ENCODE data around the gene IPO4. TPM values are rescaled to one million over a fixed set of nuclear protein-coding genes. Genes with fewer than 3 reads are reported as not detected.
A peak's percentile ranks its signal among the peaks of the same experiment; 100 is the strongest.

IPO4 gene
- total RNA-seq, 4 donors from 2014 or later = 28.1 to 49.0 (median 31.3) TPM

- 97 to 100% methylated on average over 2 of the region's 2 CpGs for WGBS, 2 donors
- Histone ChIP-seq H3K27ac (no peak overlapping the region), H3K4me1 (peaks cover 11 to 14% of the 10 kb centered on the region in 2 donors), H3K4me3 (replicated peaks in 1 of 3) (no peak overlapping the region), H3K27me3 (no peaks in the 10 kb centered on the region), H3K9me3 (no peaks in the 10 kb centered on the region), H3K36me3 (peaks cover 0 to 5% of the 10 kb centered on the region in 2 donors)
- intact Hi-C loops (cut with DNase I) = no loop called here
- DNase-seq = no peak
- no peak for TF ChIP-seq CTCF (IDR thresholded peaks at IDR 0.05)
- TF ChIP-seq POLR2A (IDR thresholded peaks at IDR 0.05) = no peak
Observed at GRCh38 chr14:24132976-24133375, 55.6 kb downstream of the IPO4 start.

GRCh38 chr14:24132061-24132685, 56.4 kb downstream of the IPO4 start:
- DNase-seq = peak; percentile 37 to 67
- no peak for TF ChIP-seq CTCF (IDR thresholded peaks at IDR 0.05)
- no peak for TF ChIP-seq POLR2A (IDR thresholded peaks at IDR 0.05)

GRCh38 chr14:24131549-24131966, 57.1 kb downstream of the IPO4 start:
- Histone ChIP-seq H3K4me1 (peaks cover 5 to 7% of the 10 kb centered on the region in 2 donors), H3K27me3 (no peaks in the 10 kb centered on the region), H3K9me3 (no peaks in the 10 kb centered on the region), H3K36me3 (no peaks in the 10 kb centered on the region), H3K4me3 (replicated peaks in 1 of 3) (no peak overlapping the region), H3K27ac (peak overlapping the region in 2 of 3 donors; percentile 16 to 56)
- no peak for TF ChIP-seq CTCF (IDR thresholded peaks at IDR 0.05)
- no peak for TF ChIP-seq POLR2A (IDR thresholded peaks at IDR 0.05)
- 84 to 90% methylated on average over 6 to 15 of the region's 15 CpGs for WGBS, 2 donors
- intact Hi-C loops (cut with DNase I) = no loop called here
- no peak for DNase-seq

More at GRCh38 chr14:24132061-24132685, 56.4 kb downstream of the IPO4 start:
- Histone ChIP-seq H3K36me3 (no peaks in the 10 kb centered on the region), H3K4me3 (replicated peaks in 1 of 3) (no peak overlapping the region), H3K4me1 (peaks cover 11 to 13% of the 10 kb centered on the region in 2 donors), H3K27ac (peak overlapping the region in 1 of 3 donors; percentile 56), H3K9me3 (no peaks in the 10 kb centered on the region), H3K27me3 (no peaks in the 10 kb centered on the region)
- 57 to 60% methylated on average over 18 to 23 of the region's 24 CpGs for WGBS, 2 donors
- intact Hi-C loops (cut with DNase I) = no loop called here

- Histone ChIP-seq H3K36me3 (no peaks in the 10 kb centered on the region), H3K27me3 (no peaks in the 10 kb centered on the region), H3K4me3 (replicated peaks in 1 of 3) (no peak overlapping the region), H3K9me3 (no peaks in the 10 kb centered on the region), H3K4me1 (peaks cover 4 to 7% of the 10 kb centered on the region in 2 donors), H3K27ac (peak overlapping the region in 2 of 3 donors; percentile 16 to 56)
- peak in 1 of 2 donors; percentile 8 for DNase-seq
- WGBS, 2 donors = 55 to 66% methylated on average over 4 to 5 of the region's 7 CpGs
- intact Hi-C loops (cut with DNase I) = no loop called here
- no peak for TF ChIP-seq POLR2A (IDR thresholded peaks at IDR 0.05)
- TF ChIP-seq CTCF (IDR thresholded peaks at IDR 0.05) = no peak
Observed at GRCh38 chr14:24130717-24131548, 57.7 kb downstream of the IPO4 start.

GRCh38 chr14:24130380-24130716, 58.3 kb downstream of the IPO4 start, which contains the start of gene FITM1:
TSS of gene FITM1 (plus strand) at chr14:24130659. CDS start at chr14:24131564, 905 bp downstream.
- Histone ChIP-seq H3K36me3 (no peaks in the 10 kb centered on the region), H3K27me3 (no peaks in the 10 kb centered on the region), H3K4me3 (replicated peaks in 1 of 3) (no peak within 1 kb of the TSS), H3K4me1 (peaks cover 1 to 4% of the 10 kb centered on the region in 2 donors), H3K9me3 (no peaks in the 10 kb centered on the region), H3K27ac (peak within 1 kb of the TSS in 2 of 3 donors; percentile 16 to 56)
- TF ChIP-seq CTCF (IDR thresholded peaks at IDR 0.05) (no peak), POLR2A (IDR thresholded peaks at IDR 0.05) (no peak)
- no peak for DNase-seq
- intact Hi-C loops (cut with DNase I) = no loop called here
- WGBS, 2 donors = 96% methylated on average over 5 of the region's 5 CpGs
